Brain microvascular endothelial cell (primary cell): ENCODE results near the gene ZFHX3.

ENCODE experiments used
- DNase-seq: peaks from one replicate; pipeline ENCODE4 v3.0.0-alpha.2; 2020
- H3K27ac ChIP-seq: fragments of 250-450 bp; sonication (Bioruptor Pico); 2 replicates; pipeline ENCODE4 v1.5.1; 2020; ENCODE audit warnings: mild to moderate bottlenecking, moderate library complexity
- H3K27me3 ChIP-seq: fragments of 250-450 bp; sonication (Bioruptor Pico); replicated peaks from 2 replicates; pipeline ENCODE4 v1.5.1; 2020; ENCODE audit warnings: mild to moderate bottlenecking
- H3K36me3 ChIP-seq: fragments of 250-450 bp; sonication (Bioruptor Pico); replicated peaks from 2 replicates; pipeline ENCODE4 v1.5.1; 2020; ENCODE audit warnings: mild to moderate bottlenecking
- H3K4me3 ChIP-seq: 2 replicates; pipeline ENCODE4 v1.5.1; 2011; ENCODE audit warnings: low read depth, mild to moderate bottlenecking, control low read depth, low read length, moderate library complexity
- CTCF ChIP-seq: IDR thresholded peaks from 2 replicates; pipeline ENCODE4 v1.5.1; 2011; ENCODE audit warnings: low read depth, mild to moderate bottlenecking, moderate library complexity, low read length, control low read depth, inconsistent platforms; ENCODE audit errors: missing control alignments
- in situ Hi-C: cut with HindIII; loops from 2 replicates; pipeline ENCODE4 v1.10.0; 2017; ENCODE audit warnings: low sequenced_read_pairs, low pct_ligation_motif_present

The ZFHX3 gene

GRCh38 chr16:72924537-72924926 is 123.4 kb downstream of the ZFHX3 start:
- H3K36me3 ChIP-seq = no peaks in the 10 kb centered on the region
- H3K4me3 ChIP-seq = no peak overlapping the region
- no peak overlapping the region for H3K27ac ChIP-seq
- TF ChIP-seq CTCF = no peak
- H3K27me3 ChIP-seq = no peaks in the 10 kb centered on the region
- in situ Hi-C loops = no loop called here
- no peak for DNase-seq

- no peaks in the 10 kb centered on the region for H3K27me3 ChIP-seq
- H3K27ac ChIP-seq = no peak overlapping the region
- no peak for DNase-seq
- TF ChIP-seq CTCF = no peak
- in situ Hi-C loops = no loop called here
- no peak overlapping the region for H3K4me3 ChIP-seq
- no peaks in the 10 kb centered on the region for H3K36me3 ChIP-seq
Observed at GRCh38 chr16:72923757-72924156, 124.2 kb downstream of the ZFHX3 start.

- in situ Hi-C loops = no loop called here
- no peak overlapping the region for H3K27ac ChIP-seq
Observed at GRCh38 chr16:72922714-72923113, 125.2 kb downstream of the ZFHX3 start.

GRCh38 chr16:72921620-72922019 is 126.3 kb downstream of the ZFHX3 start:
- DNase-seq = peak; percentile 72
- peak overlapping the region; percentile 37 for H3K4me3 ChIP-seq
- no peaks in the 10 kb centered on the region for H3K36me3 ChIP-seq
- no peaks in the 10 kb centered on the region for H3K27me3 ChIP-seq
- in situ Hi-C loops = no loop called here
- TF ChIP-seq CTCF = no peak
- peak overlapping the region; percentile 48 for H3K27ac ChIP-seq

More at GRCh38 chr16:72922714-72923113, 125.2 kb downstream of the ZFHX3 start:
- no peak overlapping the region for H3K4me3 ChIP-seq
- no peaks in the 10 kb centered on the region for H3K36me3 ChIP-seq
- DNase-seq = no peak
- no peaks in the 10 kb centered on the region for H3K27me3 ChIP-seq
- TF ChIP-seq CTCF = no peak

- no peak for TF ChIP-seq CTCF
- no peak for DNase-seq
- in situ Hi-C loops = no loop called here
- H3K27me3 ChIP-seq = no peaks in the 10 kb centered on the region
- H3K4me3 ChIP-seq = no peak overlapping the region
- H3K27ac ChIP-seq = peak overlapping the region; percentile 48
- H3K36me3 ChIP-seq = no peaks in the 10 kb centered on the region
Observed at GRCh38 chr16:72921106-72921505, 126.8 kb downstream of the ZFHX3 start.

- in situ Hi-C loops = no loop called here
- no peaks in the 10 kb centered on the region for H3K27me3 ChIP-seq
- DNase-seq = no peak
- no peaks in the 10 kb centered on the region for H3K36me3 ChIP-seq
- H3K27ac ChIP-seq = no peak overlapping the region
- no peak overlapping the region for H3K4me3 ChIP-seq
- TF ChIP-seq CTCF = no peak
Observed at GRCh38 chr16:72917051-72917450, 130.9 kb downstream of the ZFHX3 start.
